Neural progenitor cell (in vitro differentiated cells): ENCODE results near the gene PJA1.

Experiments
- CTCF ChIP-seq: fragments of 200-600 bp; sonication (generic); IDR thresholded peaks from 2 replicates; pipeline ENCODE4 v1.5.1; 2017; ENCODE audit warnings: antibody characterized with exemption, mild to moderate bottlenecking
- EZH2 ChIP-seq: fragments of 200-600 bp; sonication (generic); IDR thresholded peaks from 2 replicates; pipeline ENCODE4 v1.6.1; 2017; ENCODE audit warnings: antibody characterized with exemption, mild to moderate bottlenecking, moderate library complexity

GRCh38 chrX:69126642-69127041 lies 38.6 kb downstream of the PJA1 start:
- TF ChIP-seq CTCF (no peak), EZH2 (no peak)
